Thoracic aorta (tissue), 2 donors: Measurements from ENCODE around the gene CYBC1. TPM values are rescaled to one million over a fixed set of nuclear protein-coding genes. Genes with fewer than 3 reads are reported as not detected.

Experiments
- ATAC-seq: fragments of 150-250 bp; one replicate; pipeline ENCODE4 v1.8.0; 2017; ENCODE audit warnings: low read depth; ENCODE audit not compliant: insufficient number of reproducible peaks, low FRiP score
- DNase-seq: peaks from one replicate; pipeline ENCODE4 v3.0.0-alpha.2; 2020; ENCODE audit warnings: low spot score
- H3K27ac ChIP-seq, 2 donors: fragments of 200-600 bp; sonication (generic); 1 replicate in 1 of 2; 2 replicates in 1 of 2; pipeline ENCODE4 v1.5.1; 2016; ENCODE audit warnings: mild to moderate bottlenecking in 2 of 2, moderate library complexity in 2 of 2
- H3K27me3 ChIP-seq: fragments of 200-600 bp; sonication (generic); replicated peaks from 2 replicates; pipeline ENCODE4 v1.6.0; 2016; ENCODE audit warnings: mild to moderate bottlenecking; ENCODE audit not compliant: insufficient read depth
- H3K36me3 ChIP-seq: fragments of 200-600 bp; sonication (generic); one replicate; pipeline ENCODE4 v1.5.1; 2016
- H3K4me1 ChIP-seq, 2 donors: fragments of 200-600 bp; sonication (generic); 1 replicate in 1 of 2; 2 replicates in 1 of 2; pipeline versions ENCODE4 v1.5.1 to v1.6.0; 2016; ENCODE audit warnings: low read depth in 2 of 2, mild to moderate bottlenecking in 1 of 2; ENCODE audit not compliant: control insufficient read depth in 1 of 2
- H3K4me3 ChIP-seq: fragments of 200-600 bp; sonication (generic); 2 replicates; pipeline ENCODE4 v1.5.1; 2016; ENCODE audit warnings: mild to moderate bottlenecking
- H3K9me3 ChIP-seq: fragments of 200-600 bp; sonication (generic); 2 replicates; pipeline ENCODE4 v1.5.1; 2016
- CTCF ChIP-seq: fragments of 200-600 bp; sonication (generic); IDR thresholded peaks from one replicate; pipeline ENCODE4 v1.5.1; 2019; ENCODE audit warnings: antibody characterized with exemption
- total RNA-seq, 2 donors: library from RNA; depleted of rRNA; stranded (reverse); fragments of >200 nt; gene quantifications; one replicate each; pipeline versions ENCODE4 v1.1.0 to v1.2.3, GENCODE V29; 2016

Gene CYBC1
- total RNA-seq, 2 donors from 2014 or later = 84.6 to 178 TPM

DNA sequence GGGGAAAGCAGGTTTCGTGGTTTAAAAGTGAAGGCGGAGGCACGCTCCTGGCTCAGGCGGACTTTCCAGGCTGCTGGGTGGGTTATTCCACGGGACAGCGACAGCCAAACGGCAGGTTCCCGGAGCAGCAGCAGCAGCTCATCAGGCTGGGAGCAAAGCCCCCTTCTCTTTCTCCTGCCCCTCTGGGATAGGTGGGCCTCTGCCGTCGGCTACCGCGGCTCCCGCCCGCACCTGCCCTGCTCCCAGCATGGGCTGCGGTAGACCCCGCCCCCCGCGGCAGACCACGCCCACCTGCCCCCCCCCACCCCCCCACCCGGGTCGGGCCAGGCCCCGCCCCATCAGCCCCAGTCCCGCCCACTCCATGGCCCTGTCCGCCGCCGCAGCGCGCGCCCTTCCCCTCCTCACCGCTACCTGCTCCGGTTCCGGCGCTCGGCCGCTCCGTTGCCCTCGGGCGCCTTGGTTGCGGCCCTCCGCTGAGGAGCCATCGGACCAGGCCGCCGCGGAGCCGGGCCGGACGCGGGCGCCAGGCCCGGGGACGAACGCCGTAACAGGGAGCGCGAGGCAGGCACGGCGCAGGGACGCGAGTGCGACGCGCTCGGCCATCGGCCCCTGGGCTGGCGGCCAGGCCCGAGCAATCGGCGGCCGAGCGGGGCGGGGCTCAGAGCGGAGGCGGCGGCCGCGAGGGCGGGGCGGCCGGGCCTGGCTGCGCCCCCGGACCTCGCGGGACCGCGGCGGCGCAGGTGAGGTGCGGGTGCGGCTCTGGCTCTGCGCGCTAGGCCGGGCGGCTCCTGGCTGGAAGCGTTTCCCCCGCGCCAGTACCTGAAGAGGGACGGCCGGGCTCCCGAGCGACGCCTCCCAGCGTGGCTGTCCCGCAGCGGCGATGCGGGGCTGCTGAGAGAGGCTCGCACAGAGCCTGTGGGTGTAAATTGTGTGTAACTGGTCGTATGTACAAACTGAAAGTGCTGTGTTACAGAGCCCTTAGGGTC lies 32.3 kb downstream of the CYBC1 start, which contains the start of the genes HEXD and OGFOD3:
HEXD (plus strand) TSS at position 347 of the 986 bp plus-strand sequence. CDS start 1,453 bp downstream, outside the sequence.
OGFOD3 (minus strand) TSS at position 586 of the 986 bp plus-strand sequence; CDS start at position 485, 101 bp downstream.
- ATAC-seq = peak; percentile 84
- H3K27ac ChIP-seq = peak within 1 kb of the TSS; percentile 73 to 88
- peaks cover 8 to 14% of the 10 kb centered on the region in 2 donors for H3K4me1 ChIP-seq
- H3K4me3 ChIP-seq = peak within 1 kb of the TSS; percentile 92
- H3K36me3 ChIP-seq = no peaks in the 10 kb centered on the region
- no peaks in the 10 kb centered on the region for H3K9me3 ChIP-seq
- no peaks in the 10 kb centered on the region for H3K27me3 ChIP-seq
- DNase-seq = no peak
- TF ChIP-seq CTCF = no peak

GRCh38 chr17:82416771-82417170 lies 33.8 kb downstream of the CYBC1 start:
- Histone ChIP-seq H3K4me3 (no peak overlapping the region), H3K27ac (no peak overlapping the region), H3K27me3 (no peaks in the 10 kb centered on the region), H3K4me1 (peaks cover 8 to 14% of the 10 kb centered on the region in 2 donors), H3K9me3 (no peaks in the 10 kb centered on the region), H3K36me3 (no peaks in the 10 kb centered on the region)
- no peak for DNase-seq
- no peak for TF ChIP-seq CTCF
- ATAC-seq = no peak

DNA sequence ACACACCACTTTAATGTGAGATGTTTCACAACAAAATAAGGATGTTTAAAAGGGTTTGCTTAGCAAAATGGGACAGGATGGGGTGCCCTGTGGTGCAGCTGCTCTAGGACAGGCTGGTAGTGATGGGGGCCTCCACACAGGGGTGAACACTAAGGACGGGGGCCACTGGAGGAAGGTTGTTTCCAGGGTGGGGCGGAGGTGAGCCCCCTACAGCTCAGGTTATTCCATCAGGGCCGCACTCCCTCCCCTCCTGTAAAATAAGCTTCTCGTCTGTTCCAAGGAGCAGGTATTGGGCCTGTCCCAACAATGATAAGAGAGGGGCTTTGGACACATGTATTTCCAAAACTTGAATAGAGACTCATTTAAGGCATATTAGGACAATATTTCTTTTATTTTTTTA lies 34.3 kb downstream of the CYBC1 start:
- no peak for DNase-seq
- Histone ChIP-seq H3K36me3 (no peaks in the 10 kb centered on the region), H3K4me3 (no peak overlapping the region), H3K27ac (no peak overlapping the region), H3K9me3 (no peaks in the 10 kb centered on the region), H3K27me3 (no peaks in the 10 kb centered on the region), H3K4me1 (peaks cover 8 to 14% of the 10 kb centered on the region in 2 donors)
- ATAC-seq = no peak
- no peak for TF ChIP-seq CTCF

- Histone ChIP-seq H3K27me3 (no peaks in the 10 kb centered on the region), H3K27ac (no peak overlapping the region), H3K4me1 (peaks cover 8 to 14% of the 10 kb centered on the region in 2 donors), H3K9me3 (no peaks in the 10 kb centered on the region), H3K36me3 (no peaks in the 10 kb centered on the region), H3K4me3 (no peak overlapping the region)
- DNase-seq = no peak
- ATAC-seq = no peak
- no peak for TF ChIP-seq CTCF
These were observed 34.8 kb downstream of the CYBC1 start for GRCh38 chr17:82415786-82416185.

GRCh38 chr17:82415336-82415735 lies 35.2 kb downstream of the CYBC1 start:
- H3K27ac ChIP-seq = no peak overlapping the region
- DNase-seq = no peak
- H3K4me1 ChIP-seq = peaks cover 8 to 14% of the 10 kb centered on the region in 2 donors
- no peaks in the 10 kb centered on the region for H3K9me3 ChIP-seq
- no peak overlapping the region for H3K4me3 ChIP-seq
- H3K27me3 ChIP-seq = no peaks in the 10 kb centered on the region
- no peaks in the 10 kb centered on the region for H3K36me3 ChIP-seq
- no peak for ATAC-seq
- no peak for TF ChIP-seq CTCF
